ENCODE data around the gene EGFL8. TPM values are rescaled to one million over a fixed set of nuclear protein-coding genes. Genes with fewer than 3 reads are reported as not detected.

EGFL8 gene
- total RNA-seq, 6 experiments from 2014 or later, result 3.5 to 4.4 (median 3.7) TPM

DNA sequence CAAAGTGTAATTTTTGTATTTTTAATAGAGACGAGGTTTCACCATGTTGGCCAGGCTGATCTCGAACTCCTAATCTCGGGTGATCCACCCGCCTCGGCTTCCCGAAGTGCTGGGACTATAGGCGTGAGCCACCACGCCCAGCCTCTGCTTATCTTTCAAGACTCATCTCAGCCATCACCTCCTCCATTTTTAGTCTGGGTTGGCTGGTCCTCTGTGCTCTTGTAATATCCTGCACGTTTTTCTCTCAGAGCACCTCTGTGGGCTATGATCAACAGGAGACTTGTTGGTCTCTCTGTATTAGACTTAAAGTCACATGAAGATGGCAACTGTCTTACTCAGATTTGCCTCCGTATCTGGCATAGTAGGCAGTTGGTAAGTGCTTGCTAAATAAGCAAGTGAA is 51.9 kb downstream of the EGFL8 start:
- peaks cover 55% of the 10 kb centered on the region for H3K27me3 Mint-ChIP-seq (ENCODE audit: insufficient read depth)
- no peak overlapping the region for H3K4me3 Mint-ChIP-seq
- no peaks in the 10 kb centered on the region for H3K36me3 Mint-ChIP-seq (ENCODE audit: low read depth)
- H3K4me1 Mint-ChIP-seq (ENCODE audit: low read depth), result no peaks in the 10 kb centered on the region
- no peaks in the 10 kb centered on the region for H3K9me3 Mint-ChIP-seq
- H3K27ac Mint-ChIP-seq, result no peak overlapping the region
- TF ChIP-seq, protein P1, sequence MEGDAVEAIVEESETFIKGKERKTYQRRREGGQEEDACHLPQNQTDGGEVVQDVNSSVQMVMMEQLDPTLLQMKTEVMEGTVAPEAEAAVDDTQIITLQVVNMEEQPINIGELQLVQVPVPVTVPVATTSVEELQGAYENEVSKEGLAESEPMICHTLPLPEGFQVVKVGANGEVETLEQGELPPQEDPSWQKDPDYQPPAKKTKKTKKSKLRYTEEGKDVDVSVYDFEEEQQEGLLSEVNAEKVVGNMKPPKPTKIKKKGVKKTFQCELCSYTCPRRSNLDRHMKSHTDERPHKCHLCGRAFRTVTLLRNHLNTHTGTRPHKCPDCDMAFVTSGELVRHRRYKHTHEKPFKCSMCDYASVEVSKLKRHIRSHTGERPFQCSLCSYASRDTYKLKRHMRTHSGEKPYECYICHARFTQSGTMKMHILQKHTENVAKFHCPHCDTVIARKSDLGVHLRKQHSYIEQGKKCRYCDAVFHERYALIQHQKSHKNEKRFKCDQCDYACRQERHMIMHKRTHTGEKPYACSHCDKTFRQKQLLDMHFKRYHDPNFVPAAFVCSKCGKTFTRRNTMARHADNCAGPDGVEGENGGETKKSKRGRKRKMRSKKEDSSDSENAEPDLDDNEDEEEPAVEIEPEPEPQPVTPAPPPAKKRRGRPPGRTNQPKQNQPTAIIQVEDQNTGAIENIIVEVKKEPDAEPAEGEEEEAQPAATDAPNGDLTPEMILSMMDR (IDR thresholded peaks at IDR 0.05), result no peak
- DNase-seq, result no peak

- no peak for DNase-seq
- H3K4me1 Mint-ChIP-seq (ENCODE audit: low read depth), result no peaks in the 10 kb centered on the region
- TF ChIP-seq, protein P1 (IDR thresholded peaks at IDR 0.05), result no peak
- H3K9me3 Mint-ChIP-seq, result no peaks in the 10 kb centered on the region
- peaks cover 60% of the 10 kb centered on the region for H3K27me3 Mint-ChIP-seq (ENCODE audit: insufficient read depth)
- no peaks in the 10 kb centered on the region for H3K36me3 Mint-ChIP-seq (ENCODE audit: low read depth)
- H3K27ac Mint-ChIP-seq, result no peak overlapping the region
- H3K4me3 Mint-ChIP-seq, result no peak overlapping the region
Observed at GRCh38 chr6:32216998-32217397, 52.6 kb downstream of the EGFL8 start.

Small RNA genes within 50 kb of the gene (microRNA-seq; reads per million reads assigned to microRNA genes)
- gene MIR6721 (9.3 reads per million, percentile 7 among the genes with 10 or more reads in this experiment), gene MIR6833 (not detected)

Other genes with a start within 250 kb of the EGFL8 start
- gene C2, start 236.9 kb upstream of the EGFL8 start, total RNA-seq (2021; fragmentation: NEBNext Ultra II Directional; extraction: Animal tissue kit (Norgen Biotek cat#: 25700)), result under 1 TPM in 4 of 6 experiments, not detected in 2; 0.24 to 0.43 (median 0.43) TPM
- 1 to 10 TPM in 2 of 6 experiments, under 1 TPM in 3, not detected in 1; 0.33 to 1.3 (median 0.81) TPM for gene CFB, start 218.5 kb upstream of the EGFL8 start, total RNA-seq (2021; fragmentation: NEBNext Ultra II Directional; extraction: Animal tissue kit (Norgen Biotek cat#: 25700))
- 10 to 100 TPM; 63.4 to 87.0 (median 78.7) TPM for gene NELFE, start 205.6 kb upstream of the EGFL8 start, total RNA-seq (2021; fragmentation: NEBNext Ultra II Directional; extraction: Animal tissue kit (Norgen Biotek cat#: 25700))
- 10 to 100 TPM; 74.0 to 83.3 (median 77.8) TPM for gene SKIC2, start 205.4 kb upstream of the EGFL8 start, total RNA-seq (2021; fragmentation: NEBNext Ultra II Directional; extraction: Animal tissue kit (Norgen Biotek cat#: 25700))
- 10 to 100 TPM; 14.1 to 20.5 (median 16.5) TPM for gene DXO, start 192.5 kb upstream of the EGFL8 start, total RNA-seq (2021; fragmentation: NEBNext Ultra II Directional; extraction: Animal tissue kit (Norgen Biotek cat#: 25700))
- gene C4A, start 182.5 kb upstream of the EGFL8 start, total RNA-seq (2021; fragmentation: NEBNext Ultra II Directional; extraction: Animal tissue kit (Norgen Biotek cat#: 25700)), result 1 to 10 TPM; 1.2 to 3.2 (median 2.0) TPM
- 1 to 10 TPM; 1.5 to 2.5 (median 2.0) TPM for gene C4B, start 149.8 kb upstream of the EGFL8 start, total RNA-seq (2021; fragmentation: NEBNext Ultra II Directional; extraction: Animal tissue kit (Norgen Biotek cat#: 25700))
- gene CYP21A2, start 126.2 kb upstream of the EGFL8 start, total RNA-seq (2021; fragmentation: NEBNext Ultra II Directional; extraction: Animal tissue kit (Norgen Biotek cat#: 25700)), result under 1 TPM in 1 of 6 experiments, not detected in 5; 0.17 TPM
- gene TNXB, start 55.3 kb upstream of the EGFL8 start, total RNA-seq (2021; fragmentation: NEBNext Ultra II Directional; extraction: Animal tissue kit (Norgen Biotek cat#: 25700)), result 1 to 10 TPM in 1 of 6 experiments, under 1 TPM in 5; 0.28 to 1.4 (median 0.83) TPM
- 10 to 100 TPM; 80.0 to 96.2 (median 88.7) TPM for gene ATF6B, start 36.3 kb upstream of the EGFL8 start, total RNA-seq (2021; fragmentation: NEBNext Ultra II Directional; extraction: Animal tissue kit (Norgen Biotek cat#: 25700))
- gene FKBPL, start 34.3 kb upstream of the EGFL8 start, total RNA-seq (2021; fragmentation: NEBNext Ultra II Directional; extraction: Animal tissue kit (Norgen Biotek cat#: 25700)), result 1 to 10 TPM; 4.3 to 6.0 (median 4.9) TPM
- gene PRRT1, start 12.7 kb upstream of the EGFL8 start, total RNA-seq (2021; fragmentation: NEBNext Ultra II Directional; extraction: Animal tissue kit (Norgen Biotek cat#: 25700)), result 1 to 10 TPM; 2.6 to 5.8 (median 5.1) TPM
- gene PPT2, start 10.5 kb upstream of the EGFL8 start, total RNA-seq (2021; fragmentation: NEBNext Ultra II Directional; extraction: Animal tissue kit (Norgen Biotek cat#: 25700)), result 10 to 100 TPM; 15.9 to 21.7 (median 18.6) TPM
- gene AGPAT1, start 11.5 kb downstream of the EGFL8 start, total RNA-seq (2021; fragmentation: NEBNext Ultra II Directional; extraction: Animal tissue kit (Norgen Biotek cat#: 25700)), result 100 to 1,000 TPM in 5 of 6 experiments, 10 to 100 TPM in 1; 88.8 to 114 (median 104) TPM
- gene RNF5, start 13.8 kb downstream of the EGFL8 start, total RNA-seq (2021; fragmentation: NEBNext Ultra II Directional; extraction: Animal tissue kit (Norgen Biotek cat#: 25700)), result 10 to 100 TPM; 30.0 to 37.4 (median 34.7) TPM
- gene AGER, start 19.7 kb downstream of the EGFL8 start, total RNA-seq (2021; fragmentation: NEBNext Ultra II Directional; extraction: Animal tissue kit (Norgen Biotek cat#: 25700)), result 1 to 10 TPM; 6.2 to 7.6 (median 6.5) TPM
- 10 to 100 TPM; 50.7 to 61.4 (median 56.2) TPM for gene PBX2, start 25.6 kb downstream of the EGFL8 start, total RNA-seq (2021; fragmentation: NEBNext Ultra II Directional; extraction: Animal tissue kit (Norgen Biotek cat#: 25700))
- 10 to 100 TPM in 1 of 6 experiments, 1 to 10 TPM in 5; 4.0 to 10.1 (median 7.6) TPM for gene GPSM3, start 28.0 kb downstream of the EGFL8 start, total RNA-seq (2021; fragmentation: NEBNext Ultra II Directional; extraction: Animal tissue kit (Norgen Biotek cat#: 25700))
- gene NOTCH4, start 59.5 kb downstream of the EGFL8 start, total RNA-seq (2021; fragmentation: NEBNext Ultra II Directional; extraction: Animal tissue kit (Norgen Biotek cat#: 25700)), result under 1 TPM; 0.29 to 0.68 (median 0.48) TPM
- not detected for gene TSBP1, start 207.3 kb downstream of the EGFL8 start, total RNA-seq (2021; fragmentation: NEBNext Ultra II Directional; extraction: Animal tissue kit (Norgen Biotek cat#: 25700))
- not detected for gene BTNL2, start 242.6 kb downstream of the EGFL8 start, total RNA-seq (2021; fragmentation: NEBNext Ultra II Directional; extraction: Animal tissue kit (Norgen Biotek cat#: 25700))

All from HFFc6 (cell line).